Mucosa of rectum (tissue), 2 donors: ENCODE measurements around the gene TMEM131.

Source experiments
- H3K27ac ChIP-seq, 2 donors: one replicate each; pipeline ENCODE4 v1.7.0; 2013; ENCODE audit warnings: inconsistent platforms in 2 of 2, low read depth in 2 of 2, low read length in 2 of 2
- H3K27me3 ChIP-seq, 2 donors: one replicate each; pipeline ENCODE4 v1.7.0; 2013; ENCODE audit warnings: low read length in 2 of 2; ENCODE audit not compliant: control insufficient read depth in 2 of 2, insufficient read depth in 2 of 2
- H3K36me3 ChIP-seq, 2 donors: one replicate each; pipeline ENCODE4 v1.7.0; 2013; ENCODE audit warnings: low read length in 2 of 2; ENCODE audit not compliant: control insufficient read depth in 2 of 2, insufficient read depth in 2 of 2
- H3K4me1 ChIP-seq, 2 donors: one replicate each; pipeline ENCODE4 v1.7.0; 2013; ENCODE audit warnings: low read length in 2 of 2, mild to moderate bottlenecking in 1 of 2; ENCODE audit not compliant: control insufficient read depth in 2 of 2, insufficient read depth in 2 of 2
- H3K4me3 ChIP-seq, 2 donors: one replicate each; pipeline ENCODE4 v1.7.0; 2013; ENCODE audit warnings: low read length in 2 of 2
- H3K9ac ChIP-seq, 2 donors: one replicate each; pipeline ENCODE4 v1.7.0; 2013; ENCODE audit warnings: low read length in 2 of 2, low read depth in 1 of 2, mild to moderate bottlenecking in 1 of 2
- H3K9me3 ChIP-seq, 2 donors: one replicate each; pipeline ENCODE4 v1.7.0; 2013; ENCODE audit warnings: low read length in 2 of 2; ENCODE audit not compliant: control insufficient read depth in 2 of 2
- donor health status: healthy.
- donor health status: Normal muscosa, but diverticular disease.

The TMEM131 gene

DNA sequence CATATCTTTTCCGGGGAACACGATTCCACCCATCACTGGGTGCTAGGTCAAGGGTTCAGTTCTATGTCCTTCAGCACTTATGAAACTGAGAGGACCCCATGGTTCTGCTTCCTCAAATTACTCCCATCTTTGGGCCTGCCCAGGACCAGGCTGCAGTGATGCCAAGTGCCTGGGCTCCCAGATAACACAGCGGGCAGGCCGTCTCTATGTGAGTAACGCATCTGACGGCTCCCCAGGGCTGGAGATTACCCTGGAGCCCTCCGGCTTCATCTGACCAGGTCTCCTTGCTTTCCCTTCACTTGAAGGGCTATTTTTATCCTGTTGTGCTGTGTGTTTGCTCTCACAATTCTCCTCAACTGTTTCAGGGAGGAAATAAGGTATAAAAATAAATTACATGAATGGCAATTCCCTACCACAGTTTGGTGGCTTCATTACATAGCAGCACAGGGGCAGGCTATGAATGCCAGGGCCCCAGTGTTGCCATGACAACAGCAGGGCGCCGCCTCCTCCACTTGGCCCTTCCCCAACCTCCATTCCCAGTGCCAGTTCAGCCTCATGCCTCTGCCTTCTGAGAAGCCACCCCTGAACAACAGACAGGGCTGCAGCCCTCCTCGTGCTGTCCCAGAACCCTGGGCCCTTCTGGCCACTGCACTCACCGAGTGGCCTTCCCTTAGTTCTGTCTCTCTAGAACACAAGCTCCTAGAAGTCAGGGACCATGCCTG lies 25.4 kb upstream of the TMEM131 start:
- Histone ChIP-seq H3K27ac (peak overlapping the region; percentile 92 to 97), H3K27me3 (no peaks in the 10 kb centered on the region), H3K9me3 (no peaks in the 10 kb centered on the region), H3K36me3 (no peaks in the 10 kb centered on the region), H3K4me1 (peaks cover 28 to 33% of the 10 kb centered on the region in 2 donors), H3K9ac (peak overlapping the region; percentile 55 to 68), H3K4me3 (peak overlapping the region in 1 of 2 donors; percentile 20)

DNA sequence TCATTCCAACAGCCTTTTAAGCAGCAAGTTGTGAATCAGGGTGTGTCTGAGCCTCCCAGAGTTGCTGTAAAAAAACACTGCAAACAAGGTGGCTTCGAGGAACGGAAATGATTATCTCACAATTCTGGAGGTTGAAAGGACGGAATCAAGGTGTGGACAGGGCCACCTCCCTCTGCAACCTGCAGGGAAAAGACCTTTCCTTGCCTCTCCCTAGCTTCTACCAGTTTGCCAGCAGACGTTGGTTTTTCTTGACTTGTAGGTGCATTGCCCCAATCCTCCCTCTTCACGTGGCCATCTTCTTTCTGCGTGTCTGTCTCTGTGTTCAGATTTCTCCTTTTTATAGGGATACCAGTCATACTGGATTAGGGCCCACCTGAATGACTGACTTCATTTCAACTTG lies 24.8 kb upstream of the TMEM131 start:
- peak overlapping the region in 1 of 2 donors; percentile 56 for H3K4me3 ChIP-seq
- peak overlapping the region; percentile 55 to 68 for H3K9ac ChIP-seq
- H3K4me1 ChIP-seq, result peaks cover 29 to 38% of the 10 kb centered on the region in 2 donors
- H3K27me3 ChIP-seq, result no peaks in the 10 kb centered on the region
- no peaks in the 10 kb centered on the region for H3K36me3 ChIP-seq
- H3K9me3 ChIP-seq, result no peaks in the 10 kb centered on the region
- peak overlapping the region; percentile 92 to 97 for H3K27ac ChIP-seq

DNA sequence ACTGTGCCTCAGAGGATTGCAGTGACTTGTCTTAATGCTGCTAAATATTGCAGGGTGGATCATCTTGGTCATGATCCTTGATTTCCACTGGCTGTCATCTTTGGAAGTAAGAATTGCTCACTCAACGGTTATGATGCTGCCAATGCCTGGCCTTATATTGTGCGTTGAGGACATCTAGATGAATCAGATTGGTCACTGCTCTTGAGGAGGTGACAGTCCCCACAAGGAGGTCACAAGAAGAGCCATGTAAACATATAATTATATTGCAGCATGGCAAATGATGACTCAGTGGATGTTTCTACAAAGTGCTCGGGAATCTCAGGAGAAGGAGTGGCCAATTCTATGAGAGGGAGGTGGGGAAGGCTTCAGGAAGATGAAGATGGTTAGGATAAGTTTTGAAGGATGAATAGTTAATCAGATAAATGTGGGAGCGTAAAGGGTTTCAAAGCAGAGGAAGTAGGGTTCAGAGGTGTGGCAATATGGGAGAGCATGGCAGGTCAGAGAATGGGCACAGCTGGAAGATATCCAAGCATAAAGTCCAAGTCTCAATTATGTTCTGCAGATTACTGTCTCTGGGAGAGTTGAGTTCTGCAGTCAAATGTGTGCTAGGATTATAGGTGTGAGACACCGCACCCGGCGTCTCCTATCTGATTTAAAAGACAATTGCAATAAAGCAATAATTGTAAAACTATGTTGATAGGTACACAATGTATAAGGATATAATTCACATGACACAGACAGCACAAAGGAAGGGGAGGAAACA lies 21.3 kb upstream of the TMEM131 start:
- Histone ChIP-seq H3K9ac (peak overlapping the region in 1 of 2 donors; percentile 5), H3K27me3 (no peaks in the 10 kb centered on the region), H3K36me3 (no peaks in the 10 kb centered on the region), H3K27ac (peak overlapping the region; percentile 88), H3K9me3 (no peaks in the 10 kb centered on the region), H3K4me1 (peaks cover 29 to 37% of the 10 kb centered on the region in 2 donors), H3K4me3 (peak overlapping the region in 1 of 2 donors; percentile 20)

DNA sequence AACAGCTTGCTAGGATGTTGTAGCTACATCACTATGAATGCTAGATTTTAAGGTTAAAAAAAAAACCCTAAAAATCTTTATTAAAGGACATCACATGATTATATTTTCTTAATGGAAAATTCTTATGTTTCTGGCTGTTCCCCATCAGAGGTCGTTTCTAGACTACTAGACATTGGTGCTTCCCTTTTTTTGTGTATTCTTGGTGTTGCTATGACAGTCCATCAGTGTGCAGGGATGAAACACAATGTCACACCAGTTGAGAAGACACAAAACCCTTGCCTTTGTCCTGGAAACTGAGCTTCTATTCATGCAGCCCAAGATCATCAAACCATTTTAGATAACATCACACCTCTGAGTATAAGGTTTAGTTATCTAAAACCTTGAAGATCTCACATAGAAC lies 19.9 kb upstream of the TMEM131 start:
- H3K36me3 ChIP-seq, result no peaks in the 10 kb centered on the region
- H3K27me3 ChIP-seq, result no peaks in the 10 kb centered on the region
- H3K4me1 ChIP-seq, result peaks cover 17 to 25% of the 10 kb centered on the region in 2 donors
- no peak overlapping the region for H3K9ac ChIP-seq
- no peak overlapping the region for H3K4me3 ChIP-seq
- peak overlapping the region; percentile 78 to 80 for H3K27ac ChIP-seq
- H3K9me3 ChIP-seq, result no peaks in the 10 kb centered on the region

DNA sequence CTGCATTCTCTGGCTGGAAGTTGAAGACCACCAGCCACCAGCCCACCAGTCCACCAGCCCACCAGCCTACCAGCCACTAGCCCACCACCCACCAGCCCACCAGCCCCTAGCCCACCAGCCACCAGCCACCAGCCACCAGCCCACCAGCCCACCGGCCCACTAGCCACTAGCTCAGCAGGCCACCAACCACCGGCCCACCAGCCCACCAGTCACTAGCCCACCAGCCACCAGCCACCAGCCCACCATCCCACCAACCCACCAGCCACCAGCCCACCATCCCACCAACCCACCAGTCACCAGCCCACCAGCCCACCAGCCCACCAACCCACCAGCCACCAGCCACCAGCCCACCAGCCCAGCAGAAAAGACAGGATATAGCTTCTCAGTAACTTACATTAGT lies 18.6 kb upstream of the TMEM131 start:
- H3K4me3 ChIP-seq, result no peak overlapping the region
- no peaks in the 10 kb centered on the region for H3K27me3 ChIP-seq
- no peak overlapping the region for H3K9ac ChIP-seq
- H3K27ac ChIP-seq, result no peak overlapping the region
- H3K36me3 ChIP-seq, result no peaks in the 10 kb centered on the region
- no peaks in the 10 kb centered on the region for H3K9me3 ChIP-seq
- peaks cover 12 to 20% of the 10 kb centered on the region in 2 donors for H3K4me1 ChIP-seq

DNA sequence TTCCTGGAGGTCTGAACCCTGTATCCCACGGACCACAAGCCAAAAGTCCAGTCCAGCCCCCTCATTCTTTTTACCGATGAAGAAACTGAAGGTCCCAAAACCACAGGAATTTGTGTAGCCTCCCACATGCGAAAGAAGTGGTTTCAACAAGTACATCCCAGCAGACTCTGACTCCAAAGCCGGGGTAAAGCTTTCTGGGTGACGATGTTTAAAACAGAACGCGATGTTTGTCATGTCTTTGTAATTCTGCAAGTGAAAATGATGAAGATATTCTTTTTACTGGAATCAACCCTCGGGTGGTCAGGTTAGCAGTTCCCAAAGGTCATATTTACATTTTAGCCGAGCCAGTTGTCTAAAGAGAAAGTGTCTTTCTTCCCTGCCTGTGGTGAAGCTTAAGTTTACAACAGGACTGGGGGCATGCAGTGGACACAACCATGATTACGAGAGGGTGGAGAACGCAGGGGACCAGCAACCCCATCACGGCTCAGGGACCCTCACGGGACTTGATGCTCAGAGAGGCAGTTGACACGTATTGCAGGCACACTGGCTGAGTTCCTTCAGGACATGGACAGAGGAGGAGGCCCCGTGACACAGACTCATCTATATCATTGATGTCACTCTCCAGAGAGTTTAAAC lies 17.8 kb upstream of the TMEM131 start:
- H3K27me3 ChIP-seq, result no peaks in the 10 kb centered on the region
- H3K9ac ChIP-seq, result no peak overlapping the region
- H3K9me3 ChIP-seq, result no peaks in the 10 kb centered on the region
- H3K4me3 ChIP-seq, result peak overlapping the region in 1 of 2 donors; percentile 20
- H3K27ac ChIP-seq, result no peak overlapping the region
- no peaks in the 10 kb centered on the region for H3K36me3 ChIP-seq
- H3K4me1 ChIP-seq, result peaks cover 12 to 20% of the 10 kb centered on the region in 2 donors

DNA sequence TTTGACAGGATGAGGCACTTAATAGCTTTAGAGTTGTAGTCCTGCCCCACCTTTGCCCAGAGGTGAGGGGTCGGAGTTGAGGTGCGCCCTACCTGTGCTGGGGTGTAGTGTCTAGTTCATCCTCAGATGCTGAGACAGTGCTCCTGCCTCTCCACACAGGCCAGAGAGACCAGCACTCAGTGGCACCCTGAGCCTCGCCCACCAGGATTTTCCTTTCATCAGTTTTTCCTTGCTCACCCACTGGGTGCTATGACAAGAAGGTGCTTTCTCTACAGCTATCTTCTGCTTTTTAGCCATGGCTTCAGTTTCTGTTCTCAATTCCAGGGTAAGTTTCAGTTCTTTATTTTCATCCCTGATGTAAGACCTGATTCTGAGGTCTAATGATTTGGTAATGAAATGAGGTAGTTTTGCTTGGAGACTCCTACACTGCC lies 16.8 kb upstream of the TMEM131 start:
- Histone ChIP-seq H3K9me3 (no peaks in the 10 kb centered on the region), H3K36me3 (no peaks in the 10 kb centered on the region), H3K27me3 (no peaks in the 10 kb centered on the region), H3K4me1 (peaks cover 9 to 16% of the 10 kb centered on the region in 2 donors), H3K4me3 (no peak overlapping the region), H3K9ac (no peak overlapping the region), H3K27ac (no peak overlapping the region)

DNA sequence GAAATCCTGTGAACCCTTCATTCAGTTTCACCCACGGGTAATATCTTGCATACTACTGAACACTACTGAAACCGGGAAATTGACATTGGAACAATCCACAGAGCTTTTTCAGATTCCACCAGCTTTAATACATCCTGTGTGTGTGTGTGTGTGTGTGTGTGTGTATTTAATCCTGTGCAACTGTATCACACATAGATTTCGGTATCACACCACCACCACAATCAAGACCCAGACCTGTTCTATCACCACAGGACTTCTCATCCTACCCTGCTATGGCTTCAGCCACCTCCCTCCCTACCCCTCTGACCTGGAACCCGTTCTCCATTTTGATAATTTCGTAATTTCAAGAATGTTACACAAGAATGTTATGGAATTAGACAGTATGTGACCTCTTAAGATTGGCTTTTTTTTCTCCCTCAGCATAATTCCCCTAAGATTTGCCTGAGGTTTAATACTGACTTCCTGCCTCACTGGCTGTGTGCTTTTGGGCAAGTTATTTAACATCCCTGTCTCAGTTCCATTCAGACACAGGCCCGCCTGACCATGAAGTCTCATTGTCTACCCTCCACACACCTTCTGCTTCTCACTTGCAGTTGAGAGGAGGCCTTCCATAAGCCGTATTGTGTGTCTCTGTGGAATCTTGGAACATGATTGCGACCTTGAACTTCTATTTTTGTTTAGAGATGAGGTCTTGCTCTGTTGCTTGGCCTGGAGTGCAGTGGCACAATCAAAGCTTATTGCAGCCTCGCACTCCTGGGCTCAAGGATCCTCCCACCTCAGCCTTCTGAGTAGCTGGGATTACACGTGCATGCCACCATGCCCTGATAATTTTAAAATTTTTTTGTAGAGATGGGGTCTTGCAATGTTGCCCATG lies 14.4 kb upstream of the TMEM131 start:
- no peaks in the 10 kb centered on the region for H3K27me3 ChIP-seq
- H3K4me1 ChIP-seq, result no peaks in the 10 kb centered on the region
- no peaks in the 10 kb centered on the region for H3K36me3 ChIP-seq
- H3K9me3 ChIP-seq, result no peaks in the 10 kb centered on the region
- H3K4me3 ChIP-seq, result no peak overlapping the region
- no peak overlapping the region for H3K9ac ChIP-seq
- H3K27ac ChIP-seq, result no peak overlapping the region

DNA sequence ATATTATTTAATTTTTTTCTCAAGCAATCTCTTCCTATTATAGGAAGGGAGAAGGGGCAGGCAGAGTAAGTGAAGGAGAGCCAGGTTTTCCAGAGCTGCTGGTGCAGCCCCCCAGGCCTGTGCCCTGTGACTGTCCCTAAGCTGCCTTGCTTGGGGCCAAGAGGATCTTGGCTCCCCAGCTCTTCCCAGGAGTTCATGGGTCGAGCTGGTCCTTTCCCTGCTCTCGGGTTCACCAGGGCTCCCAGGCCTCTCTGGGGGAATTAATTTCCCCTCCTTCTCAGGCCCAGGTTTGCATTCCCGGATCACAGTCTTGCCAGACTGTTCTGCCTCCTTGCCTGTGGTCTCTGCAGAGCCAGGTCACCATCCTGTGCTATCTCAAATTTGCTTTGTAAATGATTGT lies 12.7 kb upstream of the TMEM131 start:
- no peak overlapping the region for H3K9ac ChIP-seq
- H3K9me3 ChIP-seq, result no peaks in the 10 kb centered on the region
- H3K27me3 ChIP-seq, result no peaks in the 10 kb centered on the region

More for the DNA sequence above, 12.7 kb upstream of the TMEM131 start:
- Histone ChIP-seq H3K4me3 (no peak overlapping the region), H3K27ac (no peak overlapping the region), H3K36me3 (no peaks in the 10 kb centered on the region), H3K4me1 (no peaks in the 10 kb centered on the region)
